GM19023 (cell line): ENCODE results near the gene SRL.
"Not testable (repeated sequence)": the region's sequence is repeated elsewhere in the genome, so short reads cannot be mapped to it uniquely, and the experiment has no call there.

ENCODE experiments used
- ATAC-seq: cut with Tn5 transposase; IDR thresholded peaks from one replicate; pipeline ENCODE4 v1.9.1; 2021; ENCODE audit warnings: mild to moderate bottlenecking, moderate library complexity; ENCODE audit not compliant: unreplicated experiment

Gene SRL

DNA sequence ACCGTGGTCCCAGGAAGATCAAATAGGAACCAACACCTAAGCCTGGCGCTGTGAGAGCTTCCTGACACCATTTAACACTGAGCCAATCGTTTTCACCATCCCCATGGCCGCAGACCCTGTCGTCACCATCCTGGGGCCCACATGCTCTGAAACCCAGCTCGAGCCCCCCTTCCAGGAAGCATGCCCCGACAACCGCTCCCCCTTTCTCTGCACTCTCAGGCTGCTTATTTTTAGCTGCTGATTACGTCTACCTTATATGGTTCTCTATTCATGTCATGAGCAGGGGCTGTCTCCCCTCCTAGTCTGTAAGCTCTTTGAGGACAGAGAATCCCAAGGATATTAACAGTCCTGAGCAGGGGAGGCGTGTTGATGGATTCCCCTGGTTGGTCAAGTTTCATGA lies 10.5 kb downstream of the SRL start:
- ATAC-seq: no peak

DNA sequence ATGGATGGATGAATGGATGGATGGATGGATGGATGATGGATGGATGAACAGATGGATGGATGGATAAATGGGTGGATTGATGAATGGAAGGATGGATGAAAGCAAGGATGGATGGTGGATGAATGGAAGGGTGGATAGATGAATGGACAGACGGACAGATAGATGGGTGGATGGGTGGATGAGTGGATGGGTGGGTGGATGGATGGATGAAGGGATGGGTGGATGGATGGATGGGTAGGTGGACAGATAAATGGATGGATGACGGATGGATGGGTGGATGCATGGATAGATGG lies 14.9 kb downstream of the SRL start:
- no peak for ATAC-seq

DNA sequence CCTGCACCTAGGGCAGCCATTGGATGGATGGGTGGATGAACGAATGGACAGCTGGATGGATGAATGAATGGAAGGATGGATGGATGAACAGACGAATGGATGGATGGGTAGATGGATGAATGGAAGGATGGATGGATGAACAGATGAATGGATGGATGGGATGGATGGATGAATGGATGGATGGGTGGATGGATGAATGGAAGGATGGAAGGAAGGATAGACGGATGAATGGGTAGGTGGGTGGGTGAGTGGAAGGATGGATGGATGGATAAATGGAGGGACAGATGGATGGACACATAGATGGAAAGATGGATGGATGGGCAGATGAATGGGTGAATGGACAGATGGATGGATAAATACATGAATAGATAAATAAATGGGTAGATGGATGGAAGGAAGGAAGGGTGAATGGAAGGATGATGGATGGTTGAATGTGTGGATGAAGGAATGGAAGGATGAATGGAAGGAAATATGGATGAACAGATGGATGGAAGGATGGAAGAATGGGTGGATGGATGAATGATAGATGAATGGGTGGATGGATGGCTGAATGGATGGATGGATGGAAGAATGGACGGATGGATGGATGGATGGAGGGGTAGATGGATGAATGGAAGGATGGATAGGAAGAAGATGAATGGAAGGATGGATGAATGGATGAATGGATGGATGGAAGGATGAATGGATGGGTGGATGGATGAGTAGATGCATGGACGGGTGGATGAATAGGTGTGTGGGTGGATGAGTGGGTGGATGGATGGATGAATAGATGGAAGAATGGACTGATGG lies 15.4 kb downstream of the SRL start:
- no peak for ATAC-seq

DNA sequence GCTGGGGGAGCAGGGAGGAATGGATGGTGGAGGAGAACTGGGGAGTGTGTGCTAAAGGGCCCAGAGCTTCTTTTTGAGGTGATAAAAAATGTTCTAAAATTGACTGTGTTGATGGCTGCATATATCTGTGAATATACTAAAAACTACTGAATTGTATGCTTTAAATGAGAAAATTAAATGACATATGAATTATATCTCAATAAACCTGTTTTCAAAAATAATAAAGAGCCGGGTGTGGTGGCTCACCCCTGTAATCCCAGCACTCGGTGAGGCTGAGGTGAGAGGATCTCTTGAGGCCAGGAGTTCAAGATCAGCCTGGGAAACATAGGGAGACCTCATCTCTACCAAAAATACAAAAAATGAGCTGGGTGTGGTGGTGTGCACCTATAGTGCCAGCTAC lies 16.8 kb downstream of the SRL start:
- no peak for ATAC-seq

DNA sequence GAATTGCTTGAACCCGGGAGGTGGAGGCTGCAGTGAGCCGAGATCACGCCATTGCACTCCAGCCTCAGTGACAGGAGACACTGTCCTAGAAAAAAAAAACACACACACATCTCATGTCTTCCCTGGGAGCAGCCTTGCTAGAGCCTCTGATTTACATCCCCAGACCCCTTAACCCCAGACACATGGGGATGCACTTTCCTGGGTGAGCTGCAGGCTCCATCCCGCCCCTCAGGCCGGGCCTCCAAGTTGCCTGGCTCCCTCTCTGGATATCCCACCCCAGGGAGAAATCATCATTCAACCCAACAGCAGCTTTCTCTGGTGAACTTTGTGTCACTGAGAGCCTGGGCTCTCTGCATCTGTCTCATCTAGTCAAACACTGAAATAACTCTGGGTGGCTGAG lies 21.5 kb downstream of the SRL start:
- ATAC-seq: no peak

DNA sequence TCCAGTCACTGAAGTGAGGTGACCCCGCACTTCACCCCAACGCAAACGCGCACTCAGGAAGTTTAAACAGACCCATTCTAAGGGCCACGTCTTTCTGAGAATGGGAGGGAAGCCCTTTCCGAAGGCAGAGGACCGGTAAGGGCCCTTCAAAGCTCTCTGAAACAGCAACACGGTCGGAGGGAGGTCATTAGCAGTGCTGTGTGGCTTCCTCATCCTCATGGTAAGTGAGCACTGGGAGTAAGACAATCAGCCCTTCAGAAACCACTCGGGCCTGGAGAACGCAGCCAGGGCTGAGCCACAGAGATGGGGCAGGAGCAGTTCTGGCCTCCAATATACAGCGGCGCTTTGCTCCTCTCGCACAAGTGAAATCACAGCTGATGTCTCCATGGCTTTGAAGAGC lies 23.7 kb downstream of the SRL start:
- ATAC-seq: no peak

DNA sequence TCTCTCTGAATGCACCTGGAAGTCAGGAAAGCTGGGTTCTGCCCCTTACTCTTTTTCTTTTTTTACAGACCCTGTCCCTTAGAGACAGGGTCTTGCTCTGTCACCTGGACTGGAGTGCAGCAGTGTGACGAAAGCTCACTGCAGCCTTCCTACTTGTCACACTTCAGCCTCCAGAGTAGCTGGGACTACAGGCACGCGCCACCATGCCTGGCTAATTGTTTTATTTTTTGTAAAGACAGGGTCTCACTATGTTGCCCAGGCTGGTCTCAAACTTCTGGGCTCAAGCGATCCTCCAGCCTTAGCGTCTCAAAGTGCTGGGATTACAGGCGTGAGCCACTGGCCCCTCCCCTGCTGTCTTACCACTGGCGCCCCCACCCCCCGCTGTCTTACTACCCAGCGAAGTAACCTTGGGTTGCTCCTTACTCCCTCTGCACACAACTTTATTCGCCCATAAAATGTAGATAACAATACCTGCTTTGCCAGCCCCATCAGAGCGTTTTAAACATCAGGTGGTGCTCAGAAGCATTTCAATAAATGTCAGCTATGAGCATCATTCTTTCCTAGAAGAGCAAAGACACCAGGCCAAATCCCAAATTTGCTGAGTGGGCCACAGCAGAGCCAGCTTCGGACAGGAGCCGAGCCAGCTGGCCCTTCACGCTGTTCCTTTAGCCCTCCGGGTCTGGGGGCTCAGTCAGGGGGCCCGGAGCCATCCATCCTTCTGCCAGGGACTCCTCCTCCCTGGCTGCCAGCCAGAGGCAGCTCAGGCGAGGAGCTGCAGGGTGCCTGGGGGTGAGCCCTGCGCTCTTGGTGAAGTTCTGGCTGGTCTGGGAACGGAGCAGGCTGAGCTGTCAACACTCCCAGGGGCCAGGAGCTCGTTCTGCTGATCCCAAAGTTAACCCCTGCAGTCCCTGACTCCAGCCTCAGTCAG lies 24.4 kb downstream of the SRL start:
- ATAC-seq: no peak

DNA sequence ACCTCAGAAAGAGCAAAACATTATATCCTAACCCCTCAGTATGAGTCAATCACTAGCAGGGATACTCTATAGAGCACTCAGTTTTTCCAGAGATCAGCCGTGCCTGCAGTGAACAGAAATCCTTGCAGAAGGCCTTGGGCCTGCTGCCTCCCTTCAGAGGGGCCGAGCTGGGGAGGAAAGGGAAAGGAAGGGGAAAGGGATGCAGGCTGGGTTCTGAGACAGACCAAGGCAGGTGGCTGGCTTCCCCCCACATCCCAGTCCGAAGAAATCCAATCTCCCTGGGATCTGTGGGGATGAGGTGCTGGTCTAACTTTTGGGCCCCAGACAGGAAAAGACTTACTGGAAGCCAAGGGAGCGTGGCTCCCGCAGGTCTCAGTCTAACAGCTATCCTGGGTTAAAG lies 25.3 kb downstream of the SRL start:
- no peak for ATAC-seq

DNA sequence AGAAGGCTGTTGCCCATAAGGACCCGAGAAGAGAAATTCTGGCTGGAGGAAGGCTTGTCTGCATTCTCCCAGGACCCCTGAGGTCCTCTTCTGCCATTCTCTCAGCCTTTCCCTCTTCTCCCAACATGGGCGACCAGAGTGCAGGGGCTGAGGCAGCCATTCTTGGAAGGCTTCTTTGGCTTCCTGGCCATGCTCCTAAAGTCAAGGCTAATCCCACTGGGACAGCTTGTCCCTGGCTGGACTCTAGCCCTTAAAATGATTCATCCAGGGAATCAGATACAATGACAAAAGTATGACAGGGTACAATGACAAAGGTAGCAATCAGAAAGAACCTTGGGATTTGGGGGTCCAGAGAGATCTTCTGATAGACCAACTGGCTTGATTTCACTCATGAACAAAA lies 26.8 kb downstream of the SRL start:
- no peak for ATAC-seq

DNA sequence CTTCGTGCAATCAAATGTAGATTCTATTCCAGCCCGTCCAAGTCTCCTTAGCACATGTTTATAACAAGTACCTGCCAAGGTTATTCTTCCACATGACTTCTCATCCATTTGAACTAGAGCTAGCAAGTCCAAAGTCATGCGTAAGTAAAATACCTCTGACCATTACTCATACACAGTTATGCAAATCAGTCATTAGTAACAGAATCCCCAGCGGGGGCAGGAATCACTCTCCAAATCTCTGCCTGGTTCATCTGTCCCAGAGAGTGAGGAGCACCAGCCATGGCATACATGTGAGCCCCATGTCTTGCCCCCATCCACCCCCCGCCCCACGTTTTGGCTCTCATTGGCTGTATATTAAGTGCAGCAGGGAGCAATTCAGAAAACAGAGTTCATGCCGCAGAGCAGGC lies 27.7 kb downstream of the SRL start:
- no peak for ATAC-seq

DNA sequence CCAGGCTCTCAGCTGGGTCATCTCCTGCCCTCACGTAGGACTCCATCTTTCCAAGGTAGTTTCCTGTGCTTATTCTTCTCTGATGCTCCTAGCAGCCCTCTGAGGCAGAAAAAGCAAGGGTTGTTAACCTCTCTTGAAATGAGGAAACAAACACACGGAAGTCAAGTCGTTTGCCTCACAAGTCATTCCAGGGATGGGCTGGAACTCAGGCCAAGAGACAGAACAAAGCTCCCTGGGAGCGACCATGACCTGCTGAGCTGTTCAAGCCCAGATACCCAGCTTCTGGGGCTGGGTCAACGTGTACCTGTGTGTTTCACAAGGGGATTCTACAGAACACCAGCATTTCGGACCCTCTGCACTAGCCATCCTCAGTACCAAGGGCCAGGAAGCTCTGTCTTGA lies 28.1 kb downstream of the SRL start:
- ATAC-seq: no peak

DNA sequence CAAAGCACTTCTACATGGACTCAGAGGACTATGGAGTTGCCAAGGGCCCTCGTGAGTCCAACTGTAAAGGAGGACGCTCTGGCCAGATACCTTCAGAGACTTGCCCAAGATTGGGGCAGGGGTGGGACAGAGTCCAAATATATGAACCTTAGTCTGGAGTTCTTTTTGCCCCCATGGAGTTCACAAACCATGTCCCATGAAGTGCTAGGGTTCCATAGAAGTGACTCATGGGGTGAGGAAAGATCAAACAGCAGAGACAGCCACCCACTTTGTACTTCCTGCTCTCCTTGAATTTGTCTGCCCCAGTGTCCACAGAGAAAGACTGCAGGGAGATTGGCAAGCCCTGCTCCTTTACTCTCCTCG lies 29.0 kb downstream of the SRL start:
- no peak for ATAC-seq

DNA sequence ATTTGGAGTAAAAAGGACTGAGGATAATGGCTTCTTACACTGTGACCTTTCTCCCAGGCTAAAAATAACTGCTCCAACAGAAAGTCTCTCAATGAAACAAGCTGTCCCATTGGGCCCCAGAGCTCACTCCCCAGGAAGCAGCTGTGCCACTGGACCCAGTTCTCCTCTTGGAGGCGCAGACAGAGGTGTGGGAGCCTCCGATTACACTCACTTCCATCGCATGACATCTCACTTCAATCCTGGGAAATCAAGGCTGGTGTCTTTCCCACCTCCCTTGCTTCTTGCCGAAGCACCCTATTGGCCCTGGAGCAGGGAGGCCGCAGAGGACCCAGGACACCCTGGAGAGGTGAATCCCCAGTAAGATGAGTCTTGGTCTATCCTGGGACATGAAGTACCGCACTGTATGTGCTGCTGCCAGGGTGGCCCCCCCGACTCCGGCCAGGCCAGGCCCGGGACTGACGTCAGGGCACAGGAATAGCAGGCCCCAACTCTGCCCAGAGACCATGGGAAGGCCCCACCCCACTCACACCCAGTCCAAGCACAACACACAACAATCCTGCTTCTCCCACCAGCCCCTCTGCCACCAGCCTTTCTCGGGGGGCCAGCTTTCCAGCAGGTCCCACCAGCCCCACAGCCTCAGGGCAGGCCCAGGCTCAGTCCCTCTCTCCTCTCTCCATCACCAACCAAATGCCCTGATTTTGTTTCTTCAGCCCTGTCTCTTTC lies 29.5 kb downstream of the SRL start:
- no peak for ATAC-seq

DNA sequence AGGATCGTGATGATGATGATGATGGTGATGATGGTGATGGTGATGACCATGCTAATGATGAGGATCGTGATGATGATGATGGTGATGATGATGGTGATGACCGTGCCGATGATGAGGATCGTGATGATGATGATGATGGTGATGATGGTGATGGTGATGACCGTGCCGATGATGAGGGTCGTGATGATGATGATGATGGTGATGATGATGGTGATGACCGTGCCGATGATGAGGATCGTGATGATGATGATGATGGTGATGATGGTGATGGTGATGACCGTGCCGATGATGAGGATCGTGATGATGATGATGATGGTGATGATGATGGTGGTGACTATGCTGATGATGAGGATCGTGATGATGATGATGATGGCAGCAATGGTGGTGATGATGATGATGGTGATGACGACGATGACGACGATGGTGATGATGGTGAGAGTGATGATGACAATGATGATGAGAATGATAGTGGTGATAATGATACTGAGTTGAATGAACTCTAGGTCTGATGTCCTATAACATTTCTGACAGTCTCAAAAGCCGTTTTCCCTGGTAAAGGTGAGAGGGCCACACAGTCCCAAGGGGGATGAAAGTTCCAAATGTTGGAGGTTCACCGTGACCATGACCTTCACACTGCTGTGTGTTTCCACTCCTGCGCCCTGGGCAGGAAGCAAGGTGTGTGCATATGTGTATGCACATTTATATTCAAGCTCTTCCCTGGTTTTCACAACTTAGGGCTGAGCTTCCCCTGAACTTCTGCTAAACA lies 30.3 kb downstream of the SRL start:
- not testable (repeated sequence) for ATAC-seq

DNA sequence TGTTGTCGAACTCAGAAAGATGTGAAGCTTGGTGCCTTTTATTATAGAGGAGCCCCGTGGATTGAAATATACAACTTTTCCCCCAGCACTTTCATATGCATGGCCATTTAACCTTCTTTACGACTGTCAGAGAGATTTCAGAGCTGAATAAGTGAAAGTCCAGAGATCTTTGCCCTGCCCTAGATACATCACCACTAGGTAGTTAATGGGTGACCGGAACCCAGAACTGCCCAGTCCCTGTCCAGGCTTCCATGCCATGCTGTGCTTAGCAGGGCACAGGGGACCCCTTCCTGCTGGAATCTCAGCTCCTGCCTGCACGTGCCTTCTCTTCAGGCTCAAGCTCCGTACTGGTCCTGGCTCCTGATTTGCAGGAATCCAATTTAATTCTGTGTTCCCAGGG lies 32.2 kb downstream of the SRL start:
- ATAC-seq: no peak

DNA sequence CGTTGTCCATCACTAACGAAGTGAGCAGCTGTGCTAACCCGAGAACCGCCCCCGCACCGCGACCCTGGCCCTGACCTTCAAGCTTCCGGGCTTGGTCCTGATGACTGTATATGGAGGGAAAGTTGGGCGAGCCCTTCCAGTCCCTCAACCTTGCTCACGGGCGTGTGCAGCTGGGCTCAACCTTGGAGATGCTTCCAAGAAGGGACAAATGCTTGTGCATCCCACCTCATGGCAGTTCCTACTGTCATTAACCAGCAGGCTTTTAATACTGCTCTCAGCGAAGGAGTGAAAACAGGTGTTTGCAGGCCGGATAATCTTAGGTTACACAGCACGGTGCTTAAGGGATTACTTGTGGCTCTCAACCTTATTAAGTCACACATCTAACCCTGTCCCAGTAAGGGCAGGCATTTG lies 33.5 kb downstream of the SRL start:
- no peak for ATAC-seq

DNA sequence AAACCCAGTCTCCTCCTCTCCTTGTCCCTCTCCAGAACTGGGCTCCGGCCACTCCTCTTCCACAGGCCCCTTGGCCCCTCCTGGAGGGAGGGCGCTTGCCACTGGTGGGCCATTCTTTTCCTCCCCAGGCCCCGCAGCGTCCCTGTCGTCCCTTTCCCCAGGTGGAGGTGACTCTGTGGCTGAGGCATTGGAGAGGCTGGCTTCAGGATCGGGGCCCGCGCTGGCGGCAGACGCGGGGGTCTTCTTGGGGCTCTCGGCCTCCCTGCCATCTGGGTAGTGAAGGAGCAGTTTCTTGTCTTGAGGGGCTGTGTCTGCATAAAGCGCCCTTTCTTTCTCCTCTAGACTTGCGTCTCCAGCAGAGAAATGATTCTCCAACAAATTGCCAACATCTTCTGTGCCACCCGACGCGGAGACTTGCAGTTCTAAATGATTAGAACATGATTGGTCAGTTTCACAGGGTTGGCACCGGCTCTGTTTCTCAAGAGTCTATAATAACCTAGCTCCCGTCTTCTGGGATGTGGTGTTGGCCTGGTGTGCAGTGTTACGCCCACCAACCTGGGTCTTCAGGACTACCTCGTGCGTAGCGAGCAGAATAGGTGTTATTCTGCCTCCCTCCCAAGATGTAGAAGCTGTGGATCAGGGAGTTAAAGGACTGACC lies 34.1 kb downstream of the SRL start:
- ATAC-seq: no peak

DNA sequence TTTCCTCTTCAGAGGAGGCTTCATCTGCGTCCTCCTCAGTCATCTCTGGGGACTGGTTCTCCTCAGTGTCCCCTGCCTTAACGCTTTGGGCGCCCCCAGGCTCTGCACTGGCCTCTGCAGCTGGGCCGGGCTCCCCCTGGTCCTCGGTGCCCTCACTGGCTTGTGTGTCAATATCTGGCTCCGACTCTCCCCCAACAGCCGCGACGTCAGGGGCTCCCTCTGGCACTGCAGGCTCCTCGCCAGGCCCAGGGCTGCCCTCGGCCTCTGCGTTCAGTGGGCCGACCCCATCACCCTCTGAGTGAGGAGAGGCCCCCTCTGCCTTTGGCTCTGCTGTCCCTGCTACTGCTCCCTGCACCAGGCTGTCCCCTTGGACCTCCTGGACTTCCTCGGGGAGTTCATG lies 34.7 kb downstream of the SRL start:
- no peak for ATAC-seq

DNA sequence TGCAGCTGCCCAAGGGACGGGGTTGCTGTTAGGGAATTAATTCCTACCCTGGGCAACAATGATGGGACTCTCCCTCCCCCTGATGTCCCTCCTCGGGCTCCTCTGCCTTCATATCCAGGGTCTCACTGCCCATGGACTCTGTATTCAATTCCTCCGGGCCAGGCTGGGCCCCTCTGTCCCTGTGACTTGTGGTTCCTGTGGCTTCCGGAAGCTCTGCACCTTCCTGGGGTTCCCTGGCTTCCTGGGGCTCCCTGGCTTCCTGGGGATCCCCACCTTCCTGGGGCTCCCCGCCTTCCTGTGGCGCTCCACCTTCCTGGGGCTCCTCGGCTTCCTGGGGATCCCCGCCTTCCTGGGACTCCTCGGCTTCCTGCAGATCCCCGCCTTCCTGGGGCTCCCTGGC lies 35.2 kb downstream of the SRL start:
- ATAC-seq: no peak

DNA sequence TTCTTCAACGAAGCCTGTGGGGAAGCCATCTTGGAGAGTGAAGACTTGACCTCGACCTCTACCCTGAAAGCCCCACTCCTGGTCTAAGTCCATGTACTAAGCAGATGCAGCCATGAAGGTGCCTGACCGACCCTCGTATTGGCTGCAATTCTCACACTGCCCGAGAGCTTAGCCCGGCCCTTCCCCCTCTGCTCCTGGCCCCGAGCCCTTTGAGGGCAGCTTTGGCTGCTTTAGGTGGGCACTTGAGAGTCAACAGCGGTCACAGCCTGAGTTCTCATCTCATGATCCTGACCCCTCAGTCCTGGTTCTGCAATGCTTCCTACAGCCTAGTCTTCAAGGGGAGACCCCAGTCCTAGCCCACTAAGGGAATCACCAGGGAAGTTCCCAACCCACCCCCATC lies 35.9 kb downstream of the SRL start:
- no peak for ATAC-seq

DNA sequence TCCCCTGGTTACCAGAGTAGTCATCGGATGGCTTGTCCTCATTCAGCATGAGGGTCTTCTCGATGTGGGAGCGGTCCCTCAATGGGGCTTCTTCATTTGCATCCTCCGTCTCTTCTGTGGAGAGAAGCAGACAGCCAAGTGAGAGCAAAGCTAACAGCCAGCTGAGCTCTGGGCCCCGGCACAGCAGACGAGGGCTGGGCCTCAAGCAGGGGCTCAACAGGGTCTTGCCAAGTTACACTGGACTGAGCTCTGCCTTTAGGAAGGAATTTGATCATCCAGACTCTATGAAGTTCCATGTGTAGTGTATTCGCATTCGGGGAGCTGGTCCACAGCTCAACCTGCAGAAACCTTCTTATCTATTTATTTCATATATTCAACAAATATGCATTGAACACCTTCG lies 37.4 kb downstream of the SRL start:
- ATAC-seq: no peak
